Adrenal gland (tissue), 5 donors: Measurements from ENCODE around the gene IQCB1.

Experiments used
- POLR2A ChIP-seq, 2 donors: fragments of 450-650 bp; IDR thresholded peaks; one replicate each; pipeline ENCODE4 v1.6.1; 2017; ENCODE audit warnings: antibody characterized with exemption in 2 of 2, mild to moderate bottlenecking in 2 of 2, moderate library complexity in 1 of 2
- TF ChIP-seq, protein P1 (sequence below), 6 experiments: fragments of 450-650 bp in 4 of 6; fragments of 200-600 bp in 2 of 6; sonication (generic) in 1 of 6; IDR thresholded peaks; 1 replicate in 5 of 6; 2 replicates in 1 of 6; pipeline versions ENCODE4 v1.5.1 to v1.8.0; 2016 to 2021; ENCODE audit warnings: antibody characterized with exemption in 6 of 6, mild to moderate bottlenecking in 2 of 6, moderate library complexity in 1 of 6
- donor health status: DM: no; HTN: no; CAD: no.

DNA sequence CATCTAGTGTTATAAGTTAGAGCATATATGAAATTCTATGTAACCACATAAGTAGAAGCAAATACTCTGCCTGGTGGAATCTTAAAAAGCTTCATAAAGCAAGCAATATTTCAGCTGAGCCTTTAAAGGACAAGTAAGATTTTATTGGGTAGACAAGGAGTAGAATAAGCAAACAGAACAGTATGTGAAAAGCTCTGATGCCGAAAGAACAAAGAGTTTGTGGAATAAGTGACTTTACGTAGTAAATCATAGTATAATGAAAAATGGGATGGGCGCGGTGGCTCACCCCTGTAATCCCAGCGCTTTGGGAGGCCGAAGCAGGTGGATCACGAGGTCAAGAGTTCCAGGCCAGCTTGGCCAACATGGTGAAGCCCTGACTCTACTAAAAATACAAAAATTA lies 10.0 kb upstream of the IQCB1 start:
- TF ChIP-seq, protein P1, sequence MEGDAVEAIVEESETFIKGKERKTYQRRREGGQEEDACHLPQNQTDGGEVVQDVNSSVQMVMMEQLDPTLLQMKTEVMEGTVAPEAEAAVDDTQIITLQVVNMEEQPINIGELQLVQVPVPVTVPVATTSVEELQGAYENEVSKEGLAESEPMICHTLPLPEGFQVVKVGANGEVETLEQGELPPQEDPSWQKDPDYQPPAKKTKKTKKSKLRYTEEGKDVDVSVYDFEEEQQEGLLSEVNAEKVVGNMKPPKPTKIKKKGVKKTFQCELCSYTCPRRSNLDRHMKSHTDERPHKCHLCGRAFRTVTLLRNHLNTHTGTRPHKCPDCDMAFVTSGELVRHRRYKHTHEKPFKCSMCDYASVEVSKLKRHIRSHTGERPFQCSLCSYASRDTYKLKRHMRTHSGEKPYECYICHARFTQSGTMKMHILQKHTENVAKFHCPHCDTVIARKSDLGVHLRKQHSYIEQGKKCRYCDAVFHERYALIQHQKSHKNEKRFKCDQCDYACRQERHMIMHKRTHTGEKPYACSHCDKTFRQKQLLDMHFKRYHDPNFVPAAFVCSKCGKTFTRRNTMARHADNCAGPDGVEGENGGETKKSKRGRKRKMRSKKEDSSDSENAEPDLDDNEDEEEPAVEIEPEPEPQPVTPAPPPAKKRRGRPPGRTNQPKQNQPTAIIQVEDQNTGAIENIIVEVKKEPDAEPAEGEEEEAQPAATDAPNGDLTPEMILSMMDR (IDR thresholded peaks at IDR 0.05) = no peak
- no peak for TF ChIP-seq POLR2A (IDR thresholded peaks at IDR 0.05)
